Ovary (tissue), 9 donors: Measurements from ENCODE around the gene DPY30. TPM values are rescaled to one million over a fixed set of nuclear protein-coding genes. Genes with fewer than 3 reads are reported as not detected.

Experiments used
- DNase-seq, 5 donors: peaks; one replicate each; pipeline ENCODE4 v3.0.0-alpha.2; 2019 to 2020
- H3K27ac ChIP-seq, 2 donors: fragments of 200-600 bp; one replicate each; pipeline versions ENCODE4 v1.5.1 to v1.8.0; 2019 to 2022
- H3K27me3 ChIP-seq: fragments of 200-600 bp; one replicate; pipeline ENCODE4 v1.8.0; 2022
- H3K36me3 ChIP-seq: fragments of 200-600 bp; sonication (generic); one replicate; pipeline ENCODE4 v1.5.1; 2019
- H3K4me1 ChIP-seq: one replicate; pipeline ENCODE4 v1.8.1; 2013; ENCODE audit warnings: mild to moderate bottlenecking, moderate library complexity; ENCODE audit not compliant: insufficient read depth
- H3K4me3 ChIP-seq: fragments of 200-600 bp; sonication (generic); one replicate; pipeline ENCODE4 v1.5.1; 2017
- H3K9me3 ChIP-seq, 2 donors: fragments of 200-600 bp in 1 of 2; sonication (generic) in 1 of 2; one replicate each; pipeline versions ENCODE4 v1.5.1 to v1.8.1; 2013 to 2019; ENCODE audit warnings: mild to moderate bottlenecking in 1 of 2, moderate library complexity in 1 of 2
- EP300 ChIP-seq: sonication (generic); formaldehyde crosslinking; IDR thresholded peaks from one replicate; pipeline ENCODE4 v1.6.1; 2017; ENCODE audit warnings: antibody characterized with exemption
- POLR2A ChIP-seq: fragments of 450-650 bp; IDR thresholded peaks from one replicate; pipeline ENCODE4 v1.6.1; 2017; ENCODE audit warnings: antibody characterized with exemption, mild to moderate bottlenecking, moderate library complexity
- WGBS, 3 donors: extraction: QIAGEN DNeasy Blood & Tissue Kit in 1 of 3; methylation state at CpG; one replicate each; pipeline versions ENCODE4 v1.1.5 to v1.1.7; 2013 to 2017; 5-methylcytosine and 5-hydroxymethylcytosine counted together
- intact Hi-C, 4 donors: fragments of 100-400 bp; cut with DNase I; formaldehyde crosslinking; loops; one replicate each; pipeline versions ENCODE4 v1.11.0 to v1.15.1; 2022 to 2023
- polyA plus RNA-seq, 2 donors: library from polyadenylated mRNA; stranded (reverse); fragments of 200-250 nt in 1 of 2; fragments of 350-450 nt in 1 of 2; fragmentation: Illumina TruSeq in 1 of 2; extraction: RNeasy Lipid Tissue Mini Kit (QIAGEN cat#74804) in 1 of 2; gene quantifications; one replicate each; pipeline ENCODE4 v1.2.3, GENCODE V29; 2013 to 2014
- total RNA-seq, 7 donors: library from RNA; depleted of rRNA in 2 of 7; stranded (reverse); fragments of >200 nt in 2 of 7; fragmentation: NEBNext Ultra II Directional in 3 of 7; extraction: Animal tissue kit (Norgen Biotek cat#: 25700) in 3 of 7; gene quantifications; one replicate each; pipeline versions ENCODE4 v1.1.0 to v1.2.4, GENCODE V29; 2016 to 2023
- TF ChIP-seq, protein P1 (sequence below), 3 donors: fragments of 450-650 bp in 2 of 3; fragments of 200-600 bp in 1 of 3; IDR thresholded peaks; one replicate each; pipeline versions ENCODE4 v1.5.1 to v1.8.0; 2016 to 2022; ENCODE audit warnings: antibody characterized with exemption in 3 of 3, mild to moderate bottlenecking in 1 of 3
- donor health status: DM: no; HTN: no; CAD: no; lungs with moderate emphysema.
- donor health status: DM: no; HTN: no; CAD: no.
- donor health status: Bipolar disorder and iron deficiency.
- donor health status: DM: yes; HTN: yes; CAD: no.
- donor health status: DM: no; HTN: no; CAD: no.
- donor health status: DM: yes; HTN: yes; CAD: no.

DPY30 gene
- total and polyA plus RNA-seq, 9 donors = 37.7 to 83.2 (median 53.9) TPM

DNA sequence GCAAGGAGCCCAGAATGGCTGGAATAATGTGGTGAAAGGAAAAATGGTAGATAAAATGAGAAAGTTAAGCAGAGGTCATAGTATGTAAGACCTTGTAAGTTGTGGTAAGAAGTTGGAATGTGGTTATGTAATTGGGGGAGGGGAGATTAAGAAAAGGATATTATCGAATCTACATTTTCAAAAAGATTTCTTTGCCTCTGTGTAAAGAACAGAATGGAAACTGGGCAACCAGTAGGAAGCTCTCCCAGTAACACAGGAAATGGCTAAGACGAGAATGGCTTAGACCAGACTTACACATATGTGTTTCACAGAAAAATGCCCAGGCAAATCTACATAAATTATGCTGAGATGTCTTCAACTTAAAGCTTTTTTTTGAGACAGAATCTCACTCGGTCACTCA, 42.0 kb downstream of the DPY30 start:
- Histone ChIP-seq H3K9me3 (no peaks in the 10 kb centered on the region), H3K4me3 (no peak overlapping the region), H3K27ac (no peak overlapping the region), H3K27me3 (no peaks in the 10 kb centered on the region), H3K4me1 (peaks cover 1% of the 10 kb centered on the region), H3K36me3 (no peaks in the 10 kb centered on the region)
- intact Hi-C loops = no loop called here
- no peak for DNase-seq
- TF ChIP-seq EP300 = no peak
- TF ChIP-seq, protein P1, sequence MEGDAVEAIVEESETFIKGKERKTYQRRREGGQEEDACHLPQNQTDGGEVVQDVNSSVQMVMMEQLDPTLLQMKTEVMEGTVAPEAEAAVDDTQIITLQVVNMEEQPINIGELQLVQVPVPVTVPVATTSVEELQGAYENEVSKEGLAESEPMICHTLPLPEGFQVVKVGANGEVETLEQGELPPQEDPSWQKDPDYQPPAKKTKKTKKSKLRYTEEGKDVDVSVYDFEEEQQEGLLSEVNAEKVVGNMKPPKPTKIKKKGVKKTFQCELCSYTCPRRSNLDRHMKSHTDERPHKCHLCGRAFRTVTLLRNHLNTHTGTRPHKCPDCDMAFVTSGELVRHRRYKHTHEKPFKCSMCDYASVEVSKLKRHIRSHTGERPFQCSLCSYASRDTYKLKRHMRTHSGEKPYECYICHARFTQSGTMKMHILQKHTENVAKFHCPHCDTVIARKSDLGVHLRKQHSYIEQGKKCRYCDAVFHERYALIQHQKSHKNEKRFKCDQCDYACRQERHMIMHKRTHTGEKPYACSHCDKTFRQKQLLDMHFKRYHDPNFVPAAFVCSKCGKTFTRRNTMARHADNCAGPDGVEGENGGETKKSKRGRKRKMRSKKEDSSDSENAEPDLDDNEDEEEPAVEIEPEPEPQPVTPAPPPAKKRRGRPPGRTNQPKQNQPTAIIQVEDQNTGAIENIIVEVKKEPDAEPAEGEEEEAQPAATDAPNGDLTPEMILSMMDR (IDR thresholded peaks at IDR 0.05) = no peak
- no peak for TF ChIP-seq POLR2A
- WGBS, 3 donors = 85 to 90% (median 86%) methylated on average over 3 of the region's 3 CpGs

DNA sequence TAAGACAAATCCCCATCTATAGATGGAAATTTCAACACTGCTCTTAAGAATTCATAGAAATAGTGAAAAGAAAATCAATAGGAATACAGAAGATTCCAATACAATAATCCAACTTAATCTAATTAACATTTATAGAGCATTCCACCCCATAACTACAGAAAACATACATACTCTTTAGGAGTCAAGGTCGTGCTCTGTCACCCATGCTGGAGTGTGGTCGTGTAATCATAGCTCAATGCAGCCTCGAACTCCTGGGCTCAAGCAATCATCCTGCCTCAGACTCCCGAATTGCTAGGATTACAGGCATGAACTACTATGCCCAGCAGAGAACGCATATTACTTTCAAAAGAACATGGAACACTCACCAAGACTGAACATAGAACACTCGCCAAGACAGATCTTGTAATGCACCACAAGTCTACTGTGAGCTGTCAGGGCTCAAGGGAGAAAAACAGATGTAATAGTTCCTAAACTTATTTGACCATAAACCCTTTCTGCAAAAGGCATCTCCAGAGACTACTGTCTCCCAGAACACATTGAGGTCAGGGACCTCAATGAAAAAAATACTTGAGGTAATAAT, 42.9 kb downstream of the DPY30 start:
- Histone ChIP-seq H3K27me3 (no peaks in the 10 kb centered on the region), H3K4me3 (no peak overlapping the region), H3K36me3 (no peaks in the 10 kb centered on the region), H3K9me3 (no peaks in the 10 kb centered on the region), H3K27ac (no peak overlapping the region), H3K4me1 (peaks cover 1% of the 10 kb centered on the region)
- TF ChIP-seq EP300 (no peak), POLR2A (no peak)
- TF ChIP-seq, protein P1 (IDR thresholded peaks at IDR 0.05) = no peak
- DNase-seq = no peak
- intact Hi-C loops = no loop called here
- 90 to 93% (median 90%) methylated on average over 6 of the region's 6 CpGs for WGBS, 3 donors

DNA sequence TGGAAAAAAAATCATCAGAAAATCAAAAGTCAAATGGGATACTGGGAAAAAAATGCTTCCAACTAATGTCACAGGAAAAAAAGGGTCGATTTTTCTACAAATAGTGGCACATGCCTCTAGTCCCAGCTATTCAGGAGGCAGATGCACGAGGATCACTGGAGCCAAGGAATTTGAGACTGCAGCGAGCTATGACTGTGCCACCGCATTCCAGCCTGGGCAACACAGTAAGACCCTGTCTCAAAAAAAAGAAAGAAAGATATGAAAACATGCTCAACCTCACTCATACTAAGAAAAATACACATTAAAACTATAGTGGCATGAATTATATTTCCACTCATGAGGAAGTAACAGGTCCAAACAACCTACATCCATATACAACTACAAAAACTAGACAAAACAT, 46.7 kb downstream of the DPY30 start:
- Histone ChIP-seq H3K4me3 (no peak overlapping the region), H3K27me3 (no peaks in the 10 kb centered on the region), H3K4me1 (peaks cover 1% of the 10 kb centered on the region), H3K36me3 (no peaks in the 10 kb centered on the region), H3K27ac (no peak overlapping the region), H3K9me3 (no peaks in the 10 kb centered on the region)
- DNase-seq = no peak
- WGBS, 3 donors = 79 to 95% (median 83%) methylated on average over 4 of the region's 4 CpGs
- intact Hi-C loops = no loop called here
- TF ChIP-seq, protein P1 (IDR thresholded peaks at IDR 0.05) = no peak
- TF ChIP-seq EP300 (no peak), POLR2A (no peak)

DNA sequence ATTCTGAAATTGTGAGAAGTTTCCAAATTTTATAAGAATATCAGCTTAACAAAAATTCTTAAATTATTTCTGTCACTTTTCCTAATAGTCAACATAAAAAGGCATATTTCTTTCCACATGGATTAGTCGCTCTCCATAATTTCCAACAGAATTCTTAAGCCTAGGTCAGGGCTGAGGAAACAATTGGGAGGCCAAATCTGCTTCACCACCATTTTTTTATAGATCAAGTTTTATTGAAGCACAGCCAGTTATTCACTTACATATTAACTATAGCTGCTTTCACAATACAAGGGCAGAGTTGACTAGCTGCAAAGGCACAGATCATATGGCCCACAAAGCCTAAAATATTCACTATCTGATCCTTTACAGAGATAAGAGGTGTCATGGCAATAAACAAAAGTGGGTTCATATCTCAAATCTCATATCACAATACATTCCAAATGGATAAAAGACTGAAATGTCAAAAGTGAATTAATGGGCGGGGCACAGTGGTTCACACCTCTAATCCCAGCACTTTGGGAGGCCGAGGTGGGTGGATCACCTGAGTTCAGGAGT, 47.5 kb downstream of the DPY30 start:
- no peak overlapping the region for H3K27ac ChIP-seq
- no peaks in the 10 kb centered on the region for H3K36me3 ChIP-seq
- TF ChIP-seq EP300 = no peak
- no peak for TF ChIP-seq POLR2A
- TF ChIP-seq, protein P1 (IDR thresholded peaks at IDR 0.05) = no peak
- peaks cover 1% of the 10 kb centered on the region for H3K4me1 ChIP-seq
- no peak overlapping the region for H3K4me3 ChIP-seq
- DNase-seq = no peak
- no peaks in the 10 kb centered on the region for H3K27me3 ChIP-seq
- H3K9me3 ChIP-seq = no peaks in the 10 kb centered on the region
- intact Hi-C loops = no loop called here
- 96 to 98% (median 97%) methylated on average over 3 of the region's 3 CpGs for WGBS, 3 donors
